ENCODE measurements around the gene ANXA4.

DNA sequence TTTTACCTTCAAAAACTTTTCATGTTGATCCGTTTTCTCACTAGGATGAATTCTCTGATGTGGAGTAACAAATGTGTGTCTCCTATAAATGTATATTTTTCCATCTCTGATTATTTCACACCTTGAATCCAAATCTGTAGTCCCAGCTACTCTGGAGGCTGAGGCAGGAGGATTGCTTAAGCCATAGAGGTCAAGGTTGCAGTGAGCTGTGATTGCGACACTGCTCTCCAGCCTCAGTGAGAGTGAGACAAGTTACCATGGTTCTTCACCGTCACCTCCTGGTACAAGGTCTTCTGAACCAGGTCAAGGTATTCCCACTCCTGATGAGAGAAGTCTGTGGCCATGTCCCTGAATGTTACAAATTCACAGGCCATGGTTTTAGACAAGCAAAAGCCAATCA lies 102.6 kb downstream of the ANXA4 start:
- no peak for TF ChIP-seq POLR2AphosphoS5 (IDR thresholded peaks at IDR 0.05; ENCODE audit: insufficient read depth in 1 of 2, low read depth in 1 of 2)
- TF ChIP-seq, protein P1, sequence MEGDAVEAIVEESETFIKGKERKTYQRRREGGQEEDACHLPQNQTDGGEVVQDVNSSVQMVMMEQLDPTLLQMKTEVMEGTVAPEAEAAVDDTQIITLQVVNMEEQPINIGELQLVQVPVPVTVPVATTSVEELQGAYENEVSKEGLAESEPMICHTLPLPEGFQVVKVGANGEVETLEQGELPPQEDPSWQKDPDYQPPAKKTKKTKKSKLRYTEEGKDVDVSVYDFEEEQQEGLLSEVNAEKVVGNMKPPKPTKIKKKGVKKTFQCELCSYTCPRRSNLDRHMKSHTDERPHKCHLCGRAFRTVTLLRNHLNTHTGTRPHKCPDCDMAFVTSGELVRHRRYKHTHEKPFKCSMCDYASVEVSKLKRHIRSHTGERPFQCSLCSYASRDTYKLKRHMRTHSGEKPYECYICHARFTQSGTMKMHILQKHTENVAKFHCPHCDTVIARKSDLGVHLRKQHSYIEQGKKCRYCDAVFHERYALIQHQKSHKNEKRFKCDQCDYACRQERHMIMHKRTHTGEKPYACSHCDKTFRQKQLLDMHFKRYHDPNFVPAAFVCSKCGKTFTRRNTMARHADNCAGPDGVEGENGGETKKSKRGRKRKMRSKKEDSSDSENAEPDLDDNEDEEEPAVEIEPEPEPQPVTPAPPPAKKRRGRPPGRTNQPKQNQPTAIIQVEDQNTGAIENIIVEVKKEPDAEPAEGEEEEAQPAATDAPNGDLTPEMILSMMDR (IDR thresholded peaks at IDR 0.05): no peak

All from vagina (tissue), 2 donors.